GM12878 (cell line): ENCODE data around the gene TLCD5. TPM values are rescaled to one million over a fixed set of nuclear protein-coding genes. Genes with fewer than 3 reads are reported as not detected.

ENCODE experiments used
- ATAC-seq: fragments of 200-7000 bp; cut with Tn5 transposase; 3 replicates; pipeline ENCODE4 v1.9.1; 2020; ENCODE audit warnings: mild to moderate bottlenecking, moderate library complexity
- BruUV-seq: library from RNA; stranded (reverse); fragments of 400-500 nt; replicated peaks from 2 replicates; lab custom pipeline; 2021; lab: Mats Ljungman, UMichigan
- CTCF ChIA-PET: fragments of 300-600 bp; sonication (Branson Sonifier 250); formaldehyde crosslinking; extraction: SDS; loops from one replicate; lab custom pipeline; 2021; ENCODE audit warnings: inconsistent platforms; lab: Yijun Ruan, JAX
- POLR2A ChIA-PET: fragments of 350-600 bp; formaldehyde crosslinking; extraction: SDS; loops from one replicate; lab custom pipeline; 2021; ENCODE audit warnings: inconsistent platforms; lab: Charles Lee
- RAD21 ChIA-PET: fragments of 300-600 bp; sonication (Branson Sonifier 250); formaldehyde crosslinking; loops from one replicate; lab custom pipeline; 2023; ENCODE audit warnings: antibody characterized with exemption; ENCODE audit not compliant: unreplicated experiment; lab: Charles Lee
- SMC1A ChIA-PET: fragments of 300-600 bp; sonication (Branson Sonifier 250); formaldehyde crosslinking; loops from one replicate; lab custom pipeline; 2023; ENCODE audit not compliant: unreplicated experiment, uncharacterized antibody; lab: Charles Lee
- DNase-seq: peaks from one replicate; pipeline ENCODE4 v3.0.0-alpha.2; 2011; ENCODE audit warnings: low read depth, low spot score
- FAIRE-seq: peaks from 3 replicates; lab custom pipeline; 2011; peaks lifted over from hg19 to GRCh38; lab: Jason Lieb, UNC
- H2AFZ ChIP-seq: 2 replicates; pipeline ENCODE4 v1.6.0; 2011; ENCODE audit warnings: low read depth, low read length, control low read depth; ENCODE audit not compliant: control insufficient read depth
- H3K27ac ChIP-seq: 2 replicates; pipeline ENCODE4 v1.5.1; 2011; ENCODE audit warnings: control low read depth; ENCODE audit not compliant: control insufficient read depth, insufficient read depth
- H3K27me3 ChIP-seq, 2 experiments: replicated peaks in 1 of 2; 2 replicates each; pipeline versions ENCODE4 v1.6.0 to v1.6.1; 2011; ENCODE audit warnings: low read length in 1 of 2; ENCODE audit not compliant: control insufficient read depth in 2 of 2, insufficient read depth in 2 of 2
- H3K36me3 ChIP-seq, 2 experiments: 2 replicates each; pipeline ENCODE4 v1.5.1; 2011; ENCODE audit warnings: low read length in 1 of 2; ENCODE audit not compliant: control insufficient read depth in 2 of 2, insufficient read depth in 2 of 2
- H3K4me1 ChIP-seq: 2 replicates; pipeline ENCODE4 v1.6.1; 2011; ENCODE audit warnings: mild to moderate bottlenecking, low read length, moderate library complexity, mixed read lengths; ENCODE audit not compliant: control insufficient read depth, insufficient read depth
- H3K4me2 ChIP-seq: 2 replicates; pipeline ENCODE4 v1.6.0; 2011; ENCODE audit warnings: control low read depth; ENCODE audit not compliant: control insufficient read depth, insufficient read depth
- H3K4me3 ChIP-seq: fragments of 200-600 bp; sonication (generic); 2 replicates; pipeline ENCODE4 v1.5.1; 2016
- H3K79me2 ChIP-seq: 2 replicates; pipeline ENCODE4 v1.6.0; 2011; ENCODE audit warnings: low read length; ENCODE audit not compliant: control insufficient read depth, insufficient read depth
- H3K9ac ChIP-seq: 2 replicates; pipeline ENCODE4 v1.8.0; 2011; ENCODE audit warnings: low read length, control low read depth, mixed read lengths; ENCODE audit not compliant: control insufficient read depth, insufficient read depth
- H3K9me3 ChIP-seq: replicated peaks from 3 replicates; pipeline ENCODE4 v1.5.1; 2011; ENCODE audit warnings: mild to moderate bottlenecking, low read length; ENCODE audit not compliant: control insufficient read depth, insufficient read depth
- H4K20me1 ChIP-seq: 2 replicates; pipeline ENCODE4 v1.6.0; 2011; ENCODE audit not compliant: control insufficient read depth, insufficient read depth
- ATF3 ChIP-seq: IDR thresholded peaks from 2 replicates; pipeline ENCODE4 v1.6.1; 2011; ENCODE audit warnings: low read depth, mild to moderate bottlenecking, low read length, moderate library complexity, borderline replicate concordance; ENCODE audit errors: extremely low read depth
- DPF2 ChIP-seq: fragments of 450-650 bp; IDR thresholded peaks from 2 replicates; pipeline ENCODE4 v1.6.1; 2017; ENCODE audit warnings: mild to moderate bottlenecking
- EGR1 ChIP-seq, 2 experiments: IDR thresholded peaks; 1 replicate in 1 of 2; 2 replicates in 1 of 2; pipeline ENCODE4 v1.6.1; 2011 to 2012; ENCODE audit warnings: low read depth in 2 of 2, low read length in 2 of 2, borderline replicate concordance in 1 of 2, mild to moderate bottlenecking in 1 of 2, moderate library complexity in 1 of 2
- IRF3 ChIP-seq: fragments of 450-650 bp; IDR thresholded peaks from 2 replicates; pipeline ENCODE4 v1.6.1; 2014; ENCODE audit warnings: mild to moderate bottlenecking
- KDM1A ChIP-seq: fragments of 200-600 bp; sonication (generic); IDR thresholded peaks from 2 replicates; pipeline ENCODE4 v1.6.1; 2016; ENCODE audit warnings: borderline replicate concordance
- NRF1 ChIP-seq: conservative IDR thresholded peaks from 2 replicates; pipeline ENCODE4 v1.6.1; 2011; ENCODE audit warnings: mild to moderate bottlenecking, low read depth, low read length, improper control_type of control experiment
- RCOR1 ChIP-seq: conservative IDR thresholded peaks from 2 replicates; pipeline ENCODE4 v1.6.1; 2012; ENCODE audit warnings: low read depth, low read length, improper control_type of control experiment
- WGBS: methylation state at CpG from one replicate; pipeline ENCODE4 v1.1.6; 2016; ENCODE audit warnings: low lambda C conversion rate; ENCODE audit not compliant: insufficient replicate concordance, insufficient coverage; ENCODE audit errors: missing lambda C conversion rate; 5-methylcytosine and 5-hydroxymethylcytosine counted together
- in situ Hi-C: fragments of 300-500 bp; cut with MboI; formaldehyde crosslinking; loops from 9 replicates; pipeline ENCODE4 v1.14.3; 2018; ENCODE audit warnings: mixed read lengths
- intact Hi-C: fragments of 100-400 bp; cut with micrococcal nuclease; formaldehyde crosslinking; loops from one replicate; pipeline ENCODE4 v1.14.2; 2022; ENCODE audit not compliant: unreplicated experiment
- polyA plus RNA-seq, 11 experiments: library from polyadenylated mRNA; depleted of rRNA in 4 of 11; unstranded in 6 of 11; stranded (reverse) in 5 of 11; fragments of >200 nt; fragmentation: Nextera tagmentation in 4 of 11; fragmentation: Illumina TruSeq in 1 of 11; extraction: Ambion mirVana in 4 of 11; extraction: Trizol in 1 of 11; gene quantifications; 1 replicate in 1 of 11; 2 replicates in 10 of 11; pipeline versions ENCODE4 v1.2.1 to v1.2.3, GENCODE V29; 2011 to 2016; ENCODE audit warnings: inconsistent platforms in 2 of 11, missing spikeins in 2 of 11, low read depth in 1 of 11
- total RNA-seq, 4 experiments: library from RNA; depleted of rRNA in 3 of 4; stranded (reverse); fragments of >200 nt in 3 of 4; fragmentation: Illumina TruSeq in 1 of 4; extraction: Trizol in 1 of 4; gene quantifications; 2 replicates each; pipeline versions ENCODE4 v1.2.1 to v1.2.3, GENCODE V29; 2013 to 2021

Gene TLCD5
- total and polyA plus RNA-seq, 10 of the 15 experiments (the other 5 are each of a cell fraction or from before 2014, with no cell fraction given) = 2.4 to 13.3 (median 3.2) TPM

DNA sequence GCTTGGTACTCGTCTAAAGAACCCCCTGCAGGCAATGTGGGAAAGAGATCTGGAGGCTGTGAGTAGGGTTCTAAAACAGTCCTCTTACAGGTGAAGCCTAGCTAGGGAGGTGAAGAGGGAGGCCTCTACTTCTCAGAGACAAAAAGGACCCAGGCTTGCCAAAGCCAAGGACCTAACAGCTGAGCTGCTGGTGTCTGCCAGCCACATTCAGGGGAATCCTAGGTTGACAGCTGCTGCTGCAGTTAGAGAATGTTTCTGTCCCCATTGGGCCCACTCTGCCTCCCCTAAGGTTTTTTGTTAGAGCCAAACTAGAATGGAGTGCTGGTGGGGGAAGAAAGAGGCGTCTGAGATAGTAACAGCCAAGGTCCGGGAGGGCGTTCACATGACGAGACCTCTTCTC, 26.6 kb upstream of the TLCD5 start:
- FAIRE-seq (no peak), ATAC-seq (no peak), DNase-seq (no peak)
- Histone ChIP-seq H3K9ac (no peak overlapping the region), H4K20me1 (no peaks in the 10 kb centered on the region; the same call in 1 of the 2 replicates), H3K36me3 (no peaks in the 10 kb centered on the region), H3K4me2 (no peak overlapping the region), H3K9me3 (no peaks in the 10 kb centered on the region), H3K27me3 (no peaks in the 10 kb centered on the region), H3K27ac (no peak overlapping the region), H2AFZ (no peak overlapping the region), H3K79me2 (no peaks in the 10 kb centered on the region), H3K4me3 (no peak overlapping the region), H3K4me1 (no peaks in the 10 kb centered on the region)
- SMC1A ChIA-PET = interaction anchor here (1.2 to 13.1 kb wide), 3 partner anchors 42 to 64 kb away, joined by 3 to 372 read pairs (median 176); partner anchors contain the start of gene POU2F3
- intact Hi-C loops = no loop called here
- POLR2A ChIA-PET = interaction anchor here (0.7 to 1.4 kb wide), 3 partner anchors 50 to 143 kb away, joined by 3 read pairs; no protein-coding TSS in a partner anchor
- 64% methylated on average over 5 of the region's 5 CpGs for WGBS
- no TSS peak for BruUV-seq
- TF ChIP-seq RCOR1 (no peak), EGR1 (IDR thresholded peaks at IDR 0.05; ENCODE audit: borderline replicate concordance in 1 of 2, low read depth in 2 of 2, low read length in 2 of 2) (no peak), KDM1A (no peak), ATF3 (no peak), IRF3 (no peak), DPF2 (no peak), NRF1 (no peak)
- CTCF ChIA-PET = interaction anchor here (3.4 to 19.8 kb wide), 4 partner anchors 22 to 126 kb away, joined by 23 to 783 read pairs (median 190); partner anchors contain the start of gene POU2F3
- RAD21 ChIA-PET = interaction anchor here (9.6 to 10.3 kb wide), 2 partner anchors 52 to 65 kb away, joined by 127 to 348 read pairs; partner anchors contain the start of gene POU2F3
- in situ Hi-C loops = no loop called here
